Heart left ventricle (tissue), 13 donors: ENCODE measurements around the gene SORBS1.

Experiments
- CTCF ChIP-seq, 12 donors: fragments of 200-600 bp; sonication (generic) in 4 of 12; IDR thresholded peaks; one replicate each; pipeline versions ENCODE4 v1.5.0 to v1.8.0; 2018 to 2022; ENCODE audit warnings: antibody characterized with exemption in 12 of 12, mild to moderate bottlenecking in 5 of 12
- POLR2A ChIP-seq, 2 donors: fragments of 450-650 bp; IDR thresholded peaks; one replicate each; pipeline ENCODE4 v1.6.1; 2017; ENCODE audit warnings: antibody characterized with exemption in 2 of 2, mild to moderate bottlenecking in 2 of 2, moderate library complexity in 2 of 2
- donor health status: ischemic (EF 13 %, LVEDD 7.1; RV severe dilation, severe dysfunction).
- donor health status: DM: no; HTN: yes; CAD: no.
- donor health status: DM: no; HTN: no; CAD: no.
- donor health status: ischemic (EF 25% LVEDD 6.9; RV normal size, moderate dysfunction).
- donor health status: ischemic (EF 25% LVEDD 5.7; RV mildly dilated, moderate dysfunction).
- donor health status: ischemic (EF 35%, LVEDD 5.7; RV mildly dilated, moderate dysfunction).
- donor health status: nonischemic (EF 11% LVEDD 7.7; RV severe dilation, severe dysfunction).
- donor health status: DM: yes; HTN: yes; CAD: no.
- donor health status: PGD.
- donor health status: ischemic (EF 29% LVEDD 5.4; RV normal size, mild dysfunction).
- donor health status: nonischemic (EF 23%, LVEDD 6.1; RV moderate dilation, normal function).

- no peak for TF ChIP-seq CTCF (IDR thresholded peaks at IDR 0.05)
- no peak for TF ChIP-seq POLR2A (IDR thresholded peaks at IDR 0.05)
These were observed 152.8 kb downstream of the SORBS1 start for GRCh38 chr10:95408148-95408960.
